Measurements from ENCODE around the gene TNFAIP1.

The TNFAIP1 gene

GRCh38 chr17:28319598-28319935 lies 16.0 kb upstream of the TNFAIP1 start:
- no peak for TF ChIP-seq CTCF (IDR thresholded peaks at IDR 0.05)

- no peak for TF ChIP-seq CTCF (IDR thresholded peaks at IDR 0.05)
These were observed 15.1 kb upstream of the TNFAIP1 start for GRCh38 chr17:28320215-28321061.

GRCh38 chr17:28324267-28324745 lies 11.3 kb upstream of the TNFAIP1 start:
- no peak for TF ChIP-seq CTCF (IDR thresholded peaks at IDR 0.05)

- TF ChIP-seq CTCF (IDR thresholded peaks at IDR 0.05), result no peak
These were observed 10.8 kb upstream of the TNFAIP1 start for GRCh38 chr17:28324781-28325180.

- no peak for TF ChIP-seq CTCF (IDR thresholded peaks at IDR 0.05)
These were observed 10.3 kb upstream of the TNFAIP1 start for GRCh38 chr17:28325211-28325610.

GRCh38 chr17:28326114-28326513 lies 9.4 kb upstream of the TNFAIP1 start:
- no peak for TF ChIP-seq CTCF (IDR thresholded peaks at IDR 0.05)

GRCh38 chr17:28327031-28327607 lies 8.4 kb upstream of the TNFAIP1 start:
- TF ChIP-seq CTCF (IDR thresholded peaks at IDR 0.05), result no peak
